Activated T-cell treated with anti-CD3 and anti-CD28 coated beads, Interleukin-2, amount 50 U/mL, for 1 hour (primary cell): ENCODE data around the gene MGAT4B.

Experiments used
- DNase-seq: peaks from one replicate; pipeline ENCODE4 v3.0.0-alpha.2; 2020

MGAT4B gene

DNA sequence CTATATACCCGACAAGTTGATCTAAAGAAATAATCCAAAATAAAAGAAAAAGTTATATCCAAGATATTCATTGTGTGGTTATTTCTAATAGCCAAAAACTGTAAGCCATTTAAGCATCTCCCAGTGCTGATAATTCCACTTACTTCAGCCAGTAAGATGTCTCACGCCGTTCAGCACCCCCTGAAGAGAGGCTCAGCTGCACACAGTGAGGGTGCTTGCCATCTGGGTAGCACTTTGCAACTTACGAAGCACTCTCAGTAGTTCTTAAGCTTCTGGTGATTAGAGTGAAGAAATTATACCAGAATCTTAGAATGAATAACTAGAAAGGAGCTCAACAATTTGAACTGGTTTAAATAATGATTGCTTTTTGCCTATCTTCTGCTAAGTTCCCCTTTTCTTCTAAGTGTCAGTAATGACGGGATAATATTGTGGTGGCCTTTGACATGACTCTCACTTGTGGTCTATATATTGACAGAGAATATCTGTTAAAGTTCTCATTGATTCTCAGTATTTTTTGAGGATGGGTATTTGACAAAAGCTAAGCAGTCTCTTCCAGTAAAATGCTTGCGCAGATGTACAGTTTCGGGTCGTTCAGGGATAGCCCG, 39.1 kb downstream of the MGAT4B start:
- DNase-seq, result no peak

DNA sequence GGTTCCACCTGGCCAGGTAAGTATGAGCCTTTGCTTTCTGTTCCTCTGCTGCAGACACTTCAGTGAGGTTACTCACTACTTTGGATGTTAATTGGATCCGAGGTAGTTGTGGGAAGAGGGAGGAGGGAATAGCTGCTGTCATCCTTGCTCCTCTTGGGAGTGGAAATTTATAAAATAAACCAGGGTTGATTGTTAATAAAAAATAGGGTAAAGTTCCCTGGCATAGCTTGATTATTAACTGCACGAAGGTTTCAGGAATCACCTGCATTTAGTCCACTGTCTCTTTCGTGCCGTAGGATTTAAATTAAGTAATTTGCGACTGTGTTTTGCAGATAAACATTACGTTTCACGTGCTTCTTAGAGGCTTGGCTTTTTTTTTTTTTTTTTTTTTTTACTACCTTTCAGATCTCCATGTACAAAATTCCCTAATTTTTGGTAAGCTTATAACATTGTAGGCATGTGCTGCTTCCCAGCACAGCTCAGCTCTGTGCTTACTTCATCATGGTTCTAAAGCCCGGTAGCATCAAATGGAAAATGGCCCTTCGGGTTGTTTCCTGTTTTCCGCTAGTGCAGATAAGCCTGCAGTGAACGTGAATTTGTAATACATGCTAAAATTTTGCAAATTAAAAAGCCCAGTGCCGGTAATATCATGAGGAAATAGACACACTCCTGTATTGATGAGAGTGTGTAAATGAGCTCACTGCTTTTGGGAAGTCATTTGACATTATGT, 39.8 kb downstream of the MGAT4B start:
- DNase-seq, result no peak

DNA sequence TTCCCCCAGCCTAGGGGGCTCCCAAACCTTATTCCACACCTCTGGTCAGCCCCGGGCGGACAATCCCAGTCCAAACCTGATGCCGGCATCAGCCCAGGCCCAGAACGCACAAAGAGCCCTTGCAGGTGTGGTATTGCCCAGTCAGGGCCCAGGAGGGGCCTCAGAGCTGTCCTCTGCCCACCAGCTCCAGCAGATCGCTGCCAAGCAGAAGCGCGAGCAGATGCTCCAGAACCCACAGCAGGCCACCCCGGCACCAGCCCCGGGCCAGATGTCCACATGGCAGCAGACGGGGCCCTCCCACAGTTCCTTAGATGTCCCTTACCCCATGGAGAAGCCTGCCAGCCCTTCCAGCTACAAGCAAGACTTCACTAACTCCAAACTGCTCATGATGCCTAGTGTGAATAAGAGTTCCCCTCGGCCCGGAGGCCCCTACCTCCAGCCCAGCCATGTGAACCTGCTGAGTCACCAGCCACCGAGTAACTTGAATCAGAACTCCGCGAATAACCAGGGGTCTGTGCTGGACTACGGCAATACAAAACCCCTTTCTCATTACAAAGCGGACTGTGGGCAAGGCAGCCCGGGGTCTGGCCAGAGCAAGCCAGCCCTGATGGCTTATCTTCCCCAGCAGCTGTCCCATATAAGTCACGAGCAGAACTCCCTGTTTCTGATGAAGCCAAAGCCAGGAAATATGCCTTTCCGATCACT, 40.5 kb downstream of the MGAT4B start:
- DNase-seq, result no peak

DNA sequence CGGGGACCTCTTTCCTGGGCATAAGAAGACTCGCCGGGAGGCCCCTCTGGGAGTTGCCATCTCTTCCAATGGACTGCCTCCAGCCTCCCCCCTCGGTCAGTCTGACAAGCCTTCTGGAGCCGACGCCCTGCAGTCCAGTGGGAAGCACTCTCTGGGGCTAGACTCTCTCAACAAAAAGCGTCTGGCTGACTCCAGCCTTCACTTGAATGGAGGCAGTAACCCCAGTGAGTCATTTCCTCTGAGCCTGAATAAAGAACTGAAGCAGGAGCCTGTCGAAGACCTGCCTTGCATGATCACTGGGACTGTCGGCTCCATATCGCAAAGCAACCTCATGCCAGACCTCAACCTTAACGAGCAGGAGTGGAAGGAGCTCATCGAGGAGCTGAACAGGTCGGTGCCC, 41.3 kb downstream of the MGAT4B start:
- no peak for DNase-seq

DNA sequence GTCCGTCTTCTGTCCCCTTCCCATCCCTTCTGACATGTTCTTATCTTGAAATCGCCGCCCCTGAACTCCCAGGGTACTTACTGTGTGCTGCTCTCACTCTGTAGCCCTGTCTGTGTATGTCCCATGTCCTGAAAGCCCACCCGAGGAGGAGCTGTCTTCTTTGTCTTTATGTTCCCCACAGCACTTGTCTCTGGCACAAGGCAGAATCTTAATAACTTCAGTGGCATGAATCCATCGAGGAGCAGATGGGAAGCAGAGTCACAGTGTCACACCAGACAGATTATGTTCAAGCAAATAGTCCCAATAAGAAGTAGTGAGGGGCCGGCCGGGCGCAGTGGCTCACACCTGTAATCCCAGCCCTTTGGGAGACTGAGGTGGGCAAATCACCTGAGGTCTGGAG, 42.6 kb downstream of the MGAT4B start:
- DNase-seq, result no peak

DNA sequence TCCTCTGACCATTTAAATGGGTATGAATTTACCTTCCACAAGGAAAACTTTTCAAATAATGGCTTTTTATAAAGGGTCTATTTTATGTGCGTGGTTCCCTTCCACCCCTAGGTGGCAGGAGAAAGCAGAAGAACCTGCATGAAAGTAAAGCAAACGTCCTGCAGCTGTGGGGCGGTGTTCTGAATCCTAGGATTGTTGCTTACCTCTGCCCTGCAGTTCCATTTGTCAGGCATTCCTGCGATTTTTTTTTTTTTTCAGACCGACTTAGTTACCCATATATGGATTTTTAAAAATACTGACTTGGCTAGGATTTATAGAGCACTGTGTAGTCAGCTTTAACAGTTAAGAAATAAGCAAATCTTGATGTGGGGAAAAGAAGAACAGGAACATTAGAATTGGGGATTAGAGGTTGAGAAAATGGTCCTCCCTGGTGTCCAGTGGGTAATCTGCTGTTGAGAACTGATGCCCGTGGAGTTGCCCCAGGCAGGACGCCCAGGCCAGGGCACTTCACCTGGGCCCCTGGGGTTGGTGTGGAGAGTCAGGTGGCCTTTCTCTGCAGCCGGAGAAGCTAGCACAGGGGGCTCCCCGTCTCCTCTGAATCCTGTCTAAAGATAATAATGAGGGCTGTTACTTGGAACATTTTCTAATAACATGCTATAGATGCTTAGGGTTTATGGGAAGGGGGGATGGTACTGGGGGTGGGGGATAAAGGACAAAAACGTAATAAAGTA, 43.3 kb downstream of the MGAT4B start:
- peak; percentile 37 for DNase-seq

DNA sequence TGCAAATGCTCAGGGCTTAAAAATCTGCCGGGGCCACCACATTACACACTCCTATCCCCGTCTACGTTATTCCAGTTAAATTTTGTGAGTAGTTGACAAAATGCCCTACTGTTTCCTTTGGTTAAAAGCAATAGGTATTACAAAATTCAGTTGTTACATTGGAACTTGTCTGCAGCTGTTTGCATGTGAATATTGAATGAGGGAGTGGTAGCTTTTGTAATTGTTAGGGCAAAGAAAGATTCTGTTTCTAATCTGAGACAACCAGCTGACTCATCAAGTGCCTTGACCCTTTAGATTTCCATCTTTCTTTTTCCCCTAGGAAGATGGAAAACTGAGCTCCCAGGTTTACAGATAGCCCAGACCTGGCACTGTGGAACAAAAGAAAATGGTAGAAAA, 43.9 kb downstream of the MGAT4B start:
- DNase-seq, result no peak

DNA sequence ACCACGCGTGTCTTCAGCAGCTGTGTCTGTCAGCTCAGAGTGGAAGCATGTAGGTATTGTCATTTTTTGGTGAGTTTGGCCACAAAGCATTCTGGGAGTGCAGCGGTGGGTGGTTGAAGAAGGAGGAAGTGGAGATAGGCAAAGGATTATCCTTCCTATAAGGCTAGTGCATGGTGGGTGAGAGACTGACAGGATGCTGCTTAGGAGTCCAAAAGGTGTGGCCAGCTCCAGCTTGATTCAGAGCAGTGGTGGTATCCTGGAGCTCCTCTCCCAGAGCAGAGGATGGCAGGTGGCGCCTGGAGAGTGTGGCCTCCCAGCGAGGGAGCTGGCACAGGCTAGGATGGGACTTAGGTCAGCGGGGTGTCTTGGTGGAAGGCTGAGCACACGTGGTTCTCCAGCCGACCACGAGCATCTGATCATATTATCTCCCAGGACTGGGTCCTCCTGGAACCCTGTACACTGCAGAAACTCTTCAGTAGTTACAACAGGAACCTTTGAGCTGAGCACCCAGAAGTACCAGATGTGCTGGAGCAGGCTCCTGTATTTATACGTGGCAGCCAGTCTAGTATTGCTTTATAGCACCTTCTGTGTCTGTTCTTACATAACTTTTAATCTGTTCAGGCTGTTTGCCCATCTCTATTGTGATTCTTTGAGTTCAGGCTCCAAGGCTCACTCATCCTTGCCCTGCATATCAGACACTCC, 44.4 kb downstream of the MGAT4B start:
- DNase-seq, result no peak

DNA sequence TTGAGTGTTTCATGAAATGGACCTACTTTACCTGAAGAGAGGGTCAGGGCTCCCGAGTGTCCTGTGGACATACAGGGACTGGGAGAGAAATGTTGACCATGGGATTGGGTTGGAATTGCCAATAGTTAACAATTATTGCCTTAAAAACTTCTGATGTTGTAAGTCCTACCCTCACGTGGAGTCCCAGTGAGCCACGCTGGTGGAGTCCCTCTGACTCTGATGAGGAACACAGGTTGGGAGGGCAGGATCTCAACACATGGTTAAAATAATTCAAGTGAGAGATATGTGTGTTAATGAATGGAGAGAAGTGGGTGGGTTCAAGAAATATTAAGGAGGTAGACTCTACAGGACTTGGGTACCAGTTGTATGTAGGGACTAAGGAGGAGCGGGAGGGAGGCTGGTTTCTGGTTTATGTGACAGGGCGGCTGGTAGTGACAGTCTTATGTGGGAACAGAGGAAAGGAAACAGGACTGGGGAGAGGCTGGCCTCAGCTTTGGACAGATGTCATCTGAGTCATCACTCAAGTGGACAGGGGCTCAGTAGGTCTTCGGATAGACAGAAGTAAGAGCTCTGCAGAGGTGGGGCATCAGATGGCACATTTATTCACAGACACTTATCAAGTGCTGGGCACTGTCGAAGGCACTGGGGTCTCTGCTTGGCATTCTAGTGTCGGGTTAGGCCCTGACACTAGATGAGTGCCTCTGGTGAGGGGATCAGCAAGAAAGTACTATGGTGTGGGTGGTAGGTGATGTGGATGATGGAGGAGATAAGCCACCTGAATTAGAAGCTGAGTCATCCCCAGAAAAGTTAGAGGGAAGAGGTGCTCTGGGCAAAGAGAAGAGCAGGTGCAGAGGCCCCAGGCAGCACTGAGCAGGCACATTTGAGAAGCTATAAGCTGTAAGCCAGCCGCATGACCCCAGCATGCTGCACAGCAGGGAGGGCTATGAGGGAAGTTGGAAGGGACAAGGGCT, 46.8 kb downstream of the MGAT4B start:
- DNase-seq, result no peak

DNA sequence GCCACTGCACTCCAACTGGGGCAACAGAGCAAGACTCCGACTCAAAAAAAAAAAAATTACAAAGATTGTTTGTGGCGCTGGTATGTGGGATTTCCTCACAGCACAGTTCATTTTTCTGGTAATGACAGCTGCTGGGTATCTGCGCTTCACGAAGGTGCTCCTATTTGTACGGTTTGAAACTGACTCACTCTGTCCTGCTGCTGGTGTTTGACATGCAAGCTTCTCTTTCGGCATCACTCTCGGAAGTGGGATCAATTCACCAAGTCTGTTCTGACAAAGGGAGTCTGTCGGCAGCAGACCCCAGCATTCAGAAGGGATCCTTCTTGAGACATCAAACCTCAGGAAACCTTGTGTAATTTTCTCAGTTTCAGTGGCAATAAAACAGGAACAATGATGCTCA, 47.7 kb downstream of the MGAT4B start:
- DNase-seq, result no peak

DNA sequence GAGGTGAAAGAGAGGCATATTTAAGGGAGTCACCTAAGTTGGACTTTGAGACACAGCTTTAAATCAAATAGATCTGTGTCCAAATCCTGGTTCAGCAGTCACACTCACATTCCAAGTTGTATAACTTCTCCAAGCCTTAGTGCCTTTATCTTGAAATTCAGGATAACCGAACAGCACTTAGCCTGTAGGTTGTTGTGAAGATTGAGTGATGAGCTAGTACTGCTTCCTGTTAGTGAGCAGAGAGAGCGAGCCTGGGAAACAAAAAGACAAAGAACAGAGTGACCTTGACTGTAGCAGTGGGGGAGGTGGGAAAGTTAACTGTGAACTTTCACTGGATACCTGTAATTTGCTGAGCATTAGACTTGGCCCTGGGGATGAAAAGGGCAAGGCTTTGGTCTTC, 51.6 kb downstream of the MGAT4B start:
- no peak for DNase-seq

DNA sequence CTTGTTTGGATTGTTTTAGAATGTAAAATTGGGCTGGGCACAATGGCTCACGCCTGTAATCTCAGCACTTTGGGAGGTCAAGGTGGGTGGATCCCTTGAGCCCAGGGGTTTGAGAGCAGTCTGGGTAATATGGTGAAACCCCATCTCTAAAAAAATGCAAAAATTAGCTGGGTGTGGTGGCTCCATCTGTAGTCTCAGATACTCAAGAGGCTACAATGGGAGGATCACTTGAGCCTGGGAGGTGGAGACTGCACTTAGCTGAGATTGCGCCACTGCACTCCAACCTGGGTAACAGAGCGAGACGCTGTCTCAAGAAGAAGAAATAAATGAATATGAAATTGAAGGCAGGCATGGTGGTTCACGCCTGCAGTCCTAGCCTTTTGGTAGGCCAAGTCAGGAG, 52.7 kb downstream of the MGAT4B start:
- no peak for DNase-seq

DNA sequence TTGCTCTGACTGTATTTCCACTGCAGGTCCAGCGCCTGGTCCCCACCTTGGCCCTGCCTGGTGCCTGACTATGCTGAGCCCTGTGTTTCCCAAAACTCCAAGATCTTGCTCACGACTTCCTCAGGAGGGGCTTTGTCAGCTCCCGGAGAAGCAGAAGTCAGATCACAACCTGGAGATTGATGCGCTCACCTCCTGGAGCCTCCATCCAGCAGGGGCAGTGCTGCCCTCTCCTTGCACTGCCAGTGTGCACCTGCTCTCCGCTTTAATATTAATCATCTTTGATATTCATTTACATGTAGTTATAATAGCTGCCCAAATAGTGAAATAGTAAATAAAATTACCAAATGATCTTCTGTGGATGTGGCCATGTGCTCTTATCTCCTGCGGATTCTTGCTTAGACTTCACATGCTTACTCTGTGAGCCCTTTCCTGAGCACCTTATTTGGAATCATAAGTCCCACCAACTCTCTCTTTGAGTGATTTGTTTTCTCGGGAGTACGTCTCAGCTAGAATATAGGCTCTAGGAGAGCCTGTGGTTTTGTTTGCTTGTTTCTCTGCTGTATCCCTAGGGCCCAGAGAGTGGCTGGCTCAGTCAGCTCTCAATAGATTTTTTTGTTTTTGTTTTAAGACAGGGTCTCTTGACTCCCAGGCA, 56.7 kb downstream of the MGAT4B start:
- DNase-seq, result no peak

DNA sequence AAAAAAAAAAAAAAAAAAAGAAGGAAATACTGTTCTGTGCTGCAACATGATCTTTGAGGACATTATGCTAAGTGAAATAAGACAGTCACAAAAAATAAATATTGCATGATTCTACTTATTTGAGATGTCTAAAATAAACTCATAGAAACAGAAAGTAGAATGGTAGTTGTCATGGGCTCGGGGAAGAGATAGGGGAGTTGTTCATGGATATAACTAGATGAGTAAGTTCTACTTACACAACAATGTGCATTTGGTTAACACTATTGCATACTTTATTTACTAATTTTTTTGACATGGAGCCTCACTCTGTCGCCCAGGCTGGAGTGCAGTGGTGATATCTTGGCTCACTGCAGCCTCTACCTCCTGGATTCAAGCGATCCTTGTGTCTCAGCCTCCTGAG, 58.9 kb downstream of the MGAT4B start:
- no peak for DNase-seq
